C4-2B (cell line): ENCODE data around the gene SRGAP2C.
"Not testable (repeated sequence)": the region's sequence is repeated elsewhere in the genome, so short reads cannot be mapped to it uniquely, and the experiment has no call there.

ENCODE experiments used
- ZFX ChIP-seq: fragments of 450-650 bp; IDR thresholded peaks from 2 replicates; pipeline ENCODE4 v1.6.1; 2017
- TF ChIP-seq, protein P1 (sequence below): fragments of 450-650 bp; conservative IDR thresholded peaks from 2 replicates; pipeline ENCODE4 v1.5.1; 2017; ENCODE audit warnings: mild to moderate bottlenecking

DNA sequence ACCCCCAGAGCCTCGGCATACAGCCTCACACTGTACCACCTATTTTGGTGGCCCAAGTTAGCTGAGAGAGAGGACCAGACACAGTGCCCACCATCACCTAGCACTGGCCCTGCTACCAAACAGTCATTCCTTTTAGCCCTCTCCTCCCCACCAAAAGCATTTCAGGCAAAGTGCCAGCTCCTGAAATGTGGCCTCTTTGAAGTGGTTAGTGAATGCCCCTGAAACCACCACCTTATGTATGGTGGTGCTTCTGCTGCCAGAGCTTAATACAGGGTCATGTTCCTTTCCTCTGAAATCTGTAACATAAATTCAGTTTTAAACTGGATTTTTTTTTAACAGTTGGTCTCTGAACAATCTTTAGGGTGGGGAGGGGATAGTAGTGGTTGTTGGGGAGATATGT is 175.8 kb downstream of the SRGAP2C start:
- TF ChIP-seq, protein P1, sequence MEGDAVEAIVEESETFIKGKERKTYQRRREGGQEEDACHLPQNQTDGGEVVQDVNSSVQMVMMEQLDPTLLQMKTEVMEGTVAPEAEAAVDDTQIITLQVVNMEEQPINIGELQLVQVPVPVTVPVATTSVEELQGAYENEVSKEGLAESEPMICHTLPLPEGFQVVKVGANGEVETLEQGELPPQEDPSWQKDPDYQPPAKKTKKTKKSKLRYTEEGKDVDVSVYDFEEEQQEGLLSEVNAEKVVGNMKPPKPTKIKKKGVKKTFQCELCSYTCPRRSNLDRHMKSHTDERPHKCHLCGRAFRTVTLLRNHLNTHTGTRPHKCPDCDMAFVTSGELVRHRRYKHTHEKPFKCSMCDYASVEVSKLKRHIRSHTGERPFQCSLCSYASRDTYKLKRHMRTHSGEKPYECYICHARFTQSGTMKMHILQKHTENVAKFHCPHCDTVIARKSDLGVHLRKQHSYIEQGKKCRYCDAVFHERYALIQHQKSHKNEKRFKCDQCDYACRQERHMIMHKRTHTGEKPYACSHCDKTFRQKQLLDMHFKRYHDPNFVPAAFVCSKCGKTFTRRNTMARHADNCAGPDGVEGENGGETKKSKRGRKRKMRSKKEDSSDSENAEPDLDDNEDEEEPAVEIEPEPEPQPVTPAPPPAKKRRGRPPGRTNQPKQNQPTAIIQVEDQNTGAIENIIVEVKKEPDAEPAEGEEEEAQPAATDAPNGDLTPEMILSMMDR = not testable (repeated sequence)
- not testable (repeated sequence) for TF ChIP-seq ZFX
